ENCODE results near the gene HOXA6. TPM values are rescaled to one million over a fixed set of nuclear protein-coding genes. Genes with fewer than 3 reads are reported as not detected.
A peak's percentile ranks its signal among the peaks of the same experiment; 100 is the strongest.

The HOXA6 gene
- total RNA-seq, 4 donors from 2014 or later = 0.26 to 1.3 TPM; not detected in 2

GRCh38 chr7:27151931-27152815 is 4.6 kb upstream of the HOXA6 start, which contains the start of gene HOXA3:
HOXA3 (minus strand) TSS chr7:27152583; CDS start chr7:27110640, 41,943 bp downstream.
- intact Hi-C loops (cut with DNase I) = loop anchor here (5.0 kb wide), 1 partner anchor 660 kb away; no protein-coding TSS in a partner anchor
- Histone ChIP-seq H3K4me3 (peak within 1 kb of the TSS; percentile 24 to 64 (median 42)), H3K27me3 (peaks cover 10 to 100% (median 54%) of the 10 kb centered on the region in 4 donors), H3K36me3 (no peaks in the 10 kb centered on the region), H3K4me1 (peaks cover 33 to 79% (median 40%) of the 10 kb centered on the region in 3 donors), H3K9me3 (no peaks in the 10 kb centered on the region), H3K27ac (peak within 1 kb of the TSS in 3 of 4 donors; percentile 7 to 59 (median 19))
- TF ChIP-seq, protein P1, sequence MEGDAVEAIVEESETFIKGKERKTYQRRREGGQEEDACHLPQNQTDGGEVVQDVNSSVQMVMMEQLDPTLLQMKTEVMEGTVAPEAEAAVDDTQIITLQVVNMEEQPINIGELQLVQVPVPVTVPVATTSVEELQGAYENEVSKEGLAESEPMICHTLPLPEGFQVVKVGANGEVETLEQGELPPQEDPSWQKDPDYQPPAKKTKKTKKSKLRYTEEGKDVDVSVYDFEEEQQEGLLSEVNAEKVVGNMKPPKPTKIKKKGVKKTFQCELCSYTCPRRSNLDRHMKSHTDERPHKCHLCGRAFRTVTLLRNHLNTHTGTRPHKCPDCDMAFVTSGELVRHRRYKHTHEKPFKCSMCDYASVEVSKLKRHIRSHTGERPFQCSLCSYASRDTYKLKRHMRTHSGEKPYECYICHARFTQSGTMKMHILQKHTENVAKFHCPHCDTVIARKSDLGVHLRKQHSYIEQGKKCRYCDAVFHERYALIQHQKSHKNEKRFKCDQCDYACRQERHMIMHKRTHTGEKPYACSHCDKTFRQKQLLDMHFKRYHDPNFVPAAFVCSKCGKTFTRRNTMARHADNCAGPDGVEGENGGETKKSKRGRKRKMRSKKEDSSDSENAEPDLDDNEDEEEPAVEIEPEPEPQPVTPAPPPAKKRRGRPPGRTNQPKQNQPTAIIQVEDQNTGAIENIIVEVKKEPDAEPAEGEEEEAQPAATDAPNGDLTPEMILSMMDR (IDR thresholded peaks at IDR 0.05) = no peak
- no peak for TF ChIP-seq POLR2A (IDR thresholded peaks at IDR 0.05)
- 17% methylated on average over 28 to 45 of the region's 53 CpGs for WGBS, 2 donors
- DNase-seq = no peak

DNA sequence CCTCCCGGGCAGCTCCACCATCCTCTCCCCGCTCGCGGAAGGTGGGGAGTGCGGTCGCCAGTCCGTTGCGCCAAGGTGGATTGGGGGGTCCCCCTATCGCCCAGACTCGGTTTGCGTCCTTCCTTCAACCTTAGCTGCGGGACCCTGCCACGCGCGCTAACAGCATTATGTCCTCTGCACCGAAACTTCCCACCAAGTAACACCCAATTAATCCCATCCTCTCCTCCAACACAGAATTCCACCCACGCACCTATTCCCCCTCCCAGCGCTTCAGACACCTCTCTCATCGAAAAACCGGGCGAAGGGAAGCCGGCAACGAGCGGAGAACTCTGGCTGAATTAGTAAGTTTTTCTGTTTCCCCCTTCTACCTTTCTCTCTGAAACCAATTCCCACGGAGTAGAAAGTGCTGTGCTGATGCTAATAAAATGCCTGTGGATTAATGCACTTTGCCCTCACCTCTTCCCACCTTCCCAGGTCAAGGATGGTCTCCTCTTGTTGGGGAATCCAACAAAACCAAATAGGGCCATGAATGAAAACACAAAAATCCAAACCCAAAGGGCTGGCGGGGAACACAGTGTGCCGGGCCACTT is 3.9 kb upstream of the HOXA6 start:
- TF ChIP-seq, protein P1 (IDR thresholded peaks at IDR 0.05) = no peak
- TF ChIP-seq POLR2A (IDR thresholded peaks at IDR 0.05) = no peak
- intact Hi-C loops (cut with DNase I) = loop anchor here (5.0 kb wide), 1 partner anchor 659 kb away; no protein-coding TSS in a partner anchor
- Histone ChIP-seq H3K9me3 (no peaks in the 10 kb centered on the region), H3K27ac (peak overlapping the region in 3 of 4 donors; percentile 9 to 67 (median 59)), H3K4me3 (peak overlapping the region; percentile 24 to 64 (median 42)), H3K36me3 (no peaks in the 10 kb centered on the region), H3K27me3 (peaks cover 10 to 100% (median 49%) of the 10 kb centered on the region in 4 donors), H3K4me1 (peaks cover 28 to 74% (median 40%) of the 10 kb centered on the region in 3 donors)
- 14 to 16% methylated on average over 11 to 14 of the region's 27 CpGs for WGBS, 2 donors
- no peak for DNase-seq

DNA sequence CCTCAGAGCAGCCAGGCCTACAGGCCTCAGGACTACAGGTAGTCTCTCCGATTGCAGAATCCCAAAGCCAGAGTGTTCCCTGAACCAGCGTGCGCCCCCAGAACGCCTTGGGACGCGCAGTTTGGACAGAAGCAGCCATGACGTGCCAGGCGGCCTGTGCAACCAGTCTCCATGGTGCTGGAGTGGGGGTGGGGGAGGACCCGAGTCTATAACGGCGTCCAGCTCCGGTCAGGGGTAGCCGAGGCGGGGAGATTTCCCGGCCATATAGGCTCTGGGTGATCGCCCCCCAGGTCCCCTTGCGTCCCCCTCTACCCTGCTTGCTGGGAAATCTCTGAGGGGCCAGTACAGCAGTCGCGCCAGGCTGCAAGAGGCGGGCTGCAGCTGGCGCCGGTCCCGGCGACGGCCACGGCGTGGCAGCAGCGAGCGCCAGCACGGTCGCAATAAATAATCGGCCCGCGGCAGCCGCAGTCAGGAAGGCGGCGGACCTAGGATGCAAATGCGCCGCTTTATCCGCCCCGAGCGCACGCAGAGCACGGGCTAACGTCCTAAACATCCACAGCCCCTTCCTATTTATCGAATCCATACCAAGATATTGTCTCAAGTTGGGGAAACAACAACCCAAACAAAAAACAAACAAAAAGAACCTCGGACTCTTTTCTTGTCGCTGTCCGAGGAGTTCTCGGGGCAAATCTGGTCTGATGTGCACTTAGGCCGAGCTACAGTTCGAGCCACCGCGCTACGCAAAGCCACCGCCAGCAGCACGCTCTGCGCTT is 3.2 kb upstream of the HOXA6 start:
- H3K4me1 ChIP-seq = peaks cover 23 to 67% (median 34%) of the 10 kb centered on the region in 3 donors

GRCh38 chr7:27149842-27150567 is 2.4 kb upstream of the HOXA6 start:
- DNase-seq = no peak
- intact Hi-C loops (cut with DNase I) = loop anchor here (5.0 kb wide), 1 partner anchor 658 kb away; no protein-coding TSS in a partner anchor
- TF ChIP-seq, protein P1 (IDR thresholded peaks at IDR 0.05) = no peak
- no peak for TF ChIP-seq POLR2A (IDR thresholded peaks at IDR 0.05)

More for the DNA sequence above, 3.2 kb upstream of the HOXA6 start:
- peaks cover 10 to 100% (median 45%) of the 10 kb centered on the region in 4 donors for H3K27me3 ChIP-seq
- no peak for DNase-seq
- H3K4me3 ChIP-seq = peak overlapping the region; percentile 24 to 64 (median 42)
- WGBS, 2 donors = 4 to 8% methylated on average over 18 to 30 of the region's 58 CpGs
- no peaks in the 10 kb centered on the region for H3K9me3 ChIP-seq
- H3K27ac ChIP-seq = peak overlapping the region; percentile 8 to 67 (median 34)
- intact Hi-C loops (cut with DNase I) = loop anchor here (5.0 kb wide), 1 partner anchor 658 kb away; no protein-coding TSS in a partner anchor
- TF ChIP-seq, protein P1 (IDR thresholded peaks at IDR 0.05) = peak; percentile 75 to 92 (median 84)
- TF ChIP-seq POLR2A (IDR thresholded peaks at IDR 0.05) = no peak
- no peaks in the 10 kb centered on the region for H3K36me3 ChIP-seq

More at GRCh38 chr7:27149842-27150567, 2.4 kb upstream of the HOXA6 start:
- Histone ChIP-seq H3K27ac (peak overlapping the region; percentile 8 to 67 (median 34)), H3K4me3 (peak overlapping the region; percentile 24 to 64 (median 42)), H3K36me3 (no peaks in the 10 kb centered on the region), H3K9me3 (no peaks in the 10 kb centered on the region), H3K27me3 (peaks cover 10 to 100% (median 38%) of the 10 kb centered on the region in 4 donors), H3K4me1 (peaks cover 23 to 60% (median 27%) of the 10 kb centered on the region in 3 donors)
- WGBS, 2 donors = 67 to 70% methylated on average over 5 of the region's 13 CpGs

Measured in esophagus squamous epithelium (tissue), 5 donors.